OCI-LY7 (cell line): ENCODE measurements around the gene EIF1B.

Experiments
- EZH2phosphoT487 ChIP-seq: fragments of 200-600 bp; sonication (generic); IDR thresholded peaks from 2 replicates; pipeline ENCODE4 v1.6.1; 2018; ENCODE audit warnings: low read depth, borderline replicate concordance, mild to moderate bottlenecking, mixed run types, antibody characterized with exemption, low read length, moderate library complexity, mixed read lengths
- TF ChIP-seq, protein P1 (sequence below): fragments of 200-600 bp; sonication (generic); conservative IDR thresholded peaks from 2 replicates; pipeline ENCODE4 v1.5.1; 2014; ENCODE audit warnings: mild to moderate bottlenecking, antibody characterized with exemption, low read length, moderate library complexity, mixed read lengths

DNA sequence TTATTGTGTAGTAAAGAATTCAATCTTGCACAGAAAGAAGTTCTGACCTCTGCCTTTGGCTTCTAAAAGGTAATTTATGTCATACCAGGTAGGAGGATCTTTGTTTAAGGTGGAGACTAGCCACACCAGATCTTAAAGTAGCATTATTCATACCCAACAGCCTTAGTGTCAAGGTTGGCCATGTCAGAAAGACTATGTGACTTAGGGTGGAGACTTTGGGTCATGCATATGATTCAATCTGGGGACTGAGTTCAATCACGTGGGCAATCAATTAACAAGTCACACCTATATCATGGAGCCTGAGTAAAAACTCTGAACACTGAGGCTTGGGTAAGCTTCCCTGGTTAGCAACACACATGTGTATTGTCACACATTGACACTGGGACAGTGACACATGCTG, 48.9 kb downstream of the EIF1B start:
- TF ChIP-seq, protein P1, sequence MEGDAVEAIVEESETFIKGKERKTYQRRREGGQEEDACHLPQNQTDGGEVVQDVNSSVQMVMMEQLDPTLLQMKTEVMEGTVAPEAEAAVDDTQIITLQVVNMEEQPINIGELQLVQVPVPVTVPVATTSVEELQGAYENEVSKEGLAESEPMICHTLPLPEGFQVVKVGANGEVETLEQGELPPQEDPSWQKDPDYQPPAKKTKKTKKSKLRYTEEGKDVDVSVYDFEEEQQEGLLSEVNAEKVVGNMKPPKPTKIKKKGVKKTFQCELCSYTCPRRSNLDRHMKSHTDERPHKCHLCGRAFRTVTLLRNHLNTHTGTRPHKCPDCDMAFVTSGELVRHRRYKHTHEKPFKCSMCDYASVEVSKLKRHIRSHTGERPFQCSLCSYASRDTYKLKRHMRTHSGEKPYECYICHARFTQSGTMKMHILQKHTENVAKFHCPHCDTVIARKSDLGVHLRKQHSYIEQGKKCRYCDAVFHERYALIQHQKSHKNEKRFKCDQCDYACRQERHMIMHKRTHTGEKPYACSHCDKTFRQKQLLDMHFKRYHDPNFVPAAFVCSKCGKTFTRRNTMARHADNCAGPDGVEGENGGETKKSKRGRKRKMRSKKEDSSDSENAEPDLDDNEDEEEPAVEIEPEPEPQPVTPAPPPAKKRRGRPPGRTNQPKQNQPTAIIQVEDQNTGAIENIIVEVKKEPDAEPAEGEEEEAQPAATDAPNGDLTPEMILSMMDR = no peak
- TF ChIP-seq EZH2phosphoT487 = no peak
